ENCODE results near the gene EMD. TPM values are rescaled to one million over a fixed set of nuclear protein-coding genes. Genes with fewer than 3 reads are reported as not detected.
A peak's percentile ranks its signal among the peaks of the same experiment; 100 is the strongest.
"Not testable (repeated sequence)": the region's sequence is repeated elsewhere in the genome, so short reads cannot be mapped to it uniquely, and the experiment has no call there.

Gene EMD
- total and polyA plus RNA-seq, 2 of the 13 experiments (the other 11 are each of a cell fraction or from before 2014, with no cell fraction given): 14.5 to 14.9 TPM

GRCh38 chrX:154388094-154388493, 9.0 kb downstream of the EMD start:
- H3K4me1 ChIP-seq (ENCODE audit: insufficient read depth, low read length); in situ Hi-C loops (cut with HindIII; ENCODE audit: extremely low pct_ligation_motif_present, low pct_unique_long_range_greater_than_20kb); H3K27me3 ChIP-seq (ENCODE audit: control insufficient read depth in 1 of 2, insufficient read depth in 2 of 2, low read length in 2 of 2); H3K36me3 ChIP-seq (replicated peaks in 1 of 2; ENCODE audit: control insufficient read depth in 1 of 2, insufficient read depth in 2 of 2, low read length in 2 of 2); intact Hi-C loops (cut with micrococcal nuclease; ENCODE audit: unreplicated experiment); H2AFZ ChIP-seq (ENCODE audit: low read length); BruUV-seq (replicated peaks); H3K9me3 ChIP-seq (ENCODE audit: low read length); H3K27ac ChIP-seq (ENCODE audit: extremely low read length, insufficient read depth, low read length); H4K20me1 ChIP-seq (ENCODE audit: insufficient read depth, low read length); H3K9ac ChIP-seq (ENCODE audit: insufficient read depth, low read depth, low read length); CTCF ChIA-PET (ENCODE audit: low intra/inter-chr PET ratio, low total read pairs); H3K79me2 ChIP-seq (ENCODE audit: insufficient read depth, low read length); POLR2A ChIA-PET; DNase-seq (ENCODE audit: low spot score); H3K4me3 ChIP-seq (replicated peaks in 1 of 3; ENCODE audit: insufficient read depth in 1 of 3, low read depth in 2 of 3, low read length in 3 of 3); H3K4me2 ChIP-seq (ENCODE audit: low read depth, low read length): not testable (repeated sequence)
- no CpG with 5 or more reads among the region's 20 CpGs for WGBS (ENCODE audit: low lambda C conversion rate)
- FAIRE-seq (peak; percentile 36), ATAC-seq (peak; percentile 18)

DNA sequence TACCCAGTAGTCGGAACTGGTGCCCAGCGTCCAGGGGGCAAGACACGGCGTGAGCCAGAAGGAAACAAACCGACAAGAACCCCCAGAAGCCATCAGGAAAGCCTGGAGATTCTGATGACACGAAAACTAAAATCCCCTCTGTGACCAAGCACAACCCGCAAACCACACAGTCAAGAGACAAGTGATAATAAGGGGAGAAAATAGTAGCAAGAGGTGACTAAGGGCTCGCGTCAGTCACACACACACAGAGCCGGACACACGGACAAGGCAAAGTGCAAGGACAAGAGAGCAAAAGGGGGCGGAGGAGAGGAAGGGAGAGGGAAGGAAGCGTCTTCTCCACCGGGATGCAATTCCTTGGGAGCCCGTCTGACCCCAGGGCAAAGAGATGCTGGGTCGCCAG, 9.6 kb downstream of the EMD start:
- H3K9me3 ChIP-seq (ENCODE audit: low read length); DNase-seq (ENCODE audit: low spot score); intact Hi-C loops (cut with micrococcal nuclease; ENCODE audit: unreplicated experiment); ATAC-seq; in situ Hi-C loops (cut with HindIII; ENCODE audit: extremely low pct_ligation_motif_present, low pct_unique_long_range_greater_than_20kb); H3K9ac ChIP-seq (ENCODE audit: insufficient read depth, low read depth, low read length); H3K27ac ChIP-seq (ENCODE audit: extremely low read length, insufficient read depth, low read length); BruUV-seq (replicated peaks); H3K4me3 ChIP-seq (replicated peaks in 1 of 3; ENCODE audit: insufficient read depth in 1 of 3, low read depth in 2 of 3, low read length in 3 of 3); CTCF ChIA-PET (ENCODE audit: low intra/inter-chr PET ratio, low total read pairs); H3K36me3 ChIP-seq (replicated peaks in 1 of 2; ENCODE audit: control insufficient read depth in 1 of 2, insufficient read depth in 2 of 2, low read length in 2 of 2); FAIRE-seq; H3K79me2 ChIP-seq (ENCODE audit: insufficient read depth, low read length); POLR2A ChIA-PET; H2AFZ ChIP-seq (ENCODE audit: low read length); H3K4me1 ChIP-seq (ENCODE audit: insufficient read depth, low read length); H4K20me1 ChIP-seq (ENCODE audit: insufficient read depth, low read length); H3K4me2 ChIP-seq (ENCODE audit: low read depth, low read length); H3K27me3 ChIP-seq (ENCODE audit: control insufficient read depth in 1 of 2, insufficient read depth in 2 of 2, low read length in 2 of 2): not testable (repeated sequence)
- no CpG with 5 or more reads among the region's 16 CpGs for WGBS (ENCODE audit: low lambda C conversion rate)

DNA sequence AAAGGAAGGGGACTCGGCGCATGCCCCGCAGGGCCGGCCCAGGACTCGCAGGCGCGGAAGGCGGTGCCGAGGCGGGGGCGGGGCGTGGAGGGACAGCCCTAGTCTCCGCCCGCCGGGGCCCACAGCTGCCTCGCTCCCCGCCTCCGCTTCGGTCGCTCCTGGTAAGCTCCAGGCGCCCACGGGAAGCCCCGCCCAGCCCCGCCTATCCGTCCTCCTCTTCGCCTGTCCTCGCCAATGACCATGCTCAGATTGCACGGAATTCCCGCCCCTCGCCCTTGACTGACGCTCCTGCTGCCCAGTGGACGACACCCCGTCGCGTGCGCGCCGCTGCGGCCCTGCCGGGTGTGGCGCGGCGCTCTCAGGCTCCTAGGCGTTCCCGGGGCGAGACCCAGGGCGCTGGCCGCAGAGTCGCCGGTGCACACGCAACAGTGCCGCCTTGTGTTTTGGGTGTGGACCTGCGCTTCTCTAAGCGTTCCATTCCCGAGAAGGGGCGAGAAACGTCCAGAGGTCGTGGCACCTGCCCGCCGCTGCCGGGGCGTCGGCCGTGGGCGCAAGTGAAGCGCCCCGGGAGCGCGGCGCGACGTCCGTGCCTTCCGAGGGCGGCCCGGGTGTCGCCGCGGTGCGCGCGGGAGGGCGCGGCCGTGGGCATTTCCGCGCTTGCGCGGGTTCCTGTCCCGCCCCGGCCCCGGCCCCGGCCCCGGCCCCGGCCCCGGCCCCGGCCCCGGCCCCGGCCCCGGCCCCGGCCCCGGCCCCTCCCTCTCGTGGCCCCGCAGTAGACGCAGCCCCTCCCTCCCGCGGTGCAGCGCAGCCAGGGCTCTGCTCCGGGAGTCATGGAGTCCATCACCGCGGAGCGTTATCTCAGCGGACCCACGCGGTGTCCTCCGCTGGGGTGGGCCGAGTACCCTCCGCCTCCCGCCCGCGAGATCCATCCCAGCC, 11.0 kb downstream of the EMD start:
- WGBS (ENCODE audit: low lambda C conversion rate): no CpG with 5 or more reads among the region's 121 CpGs

More for the DNA sequence above, 11.0 kb downstream of the EMD start:
- BruUV-seq (replicated peaks); H3K9ac ChIP-seq (ENCODE audit: insufficient read depth, low read depth, low read length); H2AFZ ChIP-seq (ENCODE audit: low read length); H3K36me3 ChIP-seq (replicated peaks in 1 of 2; ENCODE audit: control insufficient read depth in 1 of 2, insufficient read depth in 2 of 2, low read length in 2 of 2); H3K27me3 ChIP-seq (ENCODE audit: control insufficient read depth in 1 of 2, insufficient read depth in 2 of 2, low read length in 2 of 2); H3K79me2 ChIP-seq (ENCODE audit: insufficient read depth, low read length); H3K4me3 ChIP-seq (replicated peaks in 1 of 3; ENCODE audit: insufficient read depth in 1 of 3, low read depth in 2 of 3, low read length in 3 of 3); CTCF ChIA-PET (ENCODE audit: low intra/inter-chr PET ratio, low total read pairs); H3K27ac ChIP-seq (ENCODE audit: extremely low read length, insufficient read depth, low read length); H3K4me1 ChIP-seq (ENCODE audit: insufficient read depth, low read length); in situ Hi-C loops (cut with HindIII; ENCODE audit: extremely low pct_ligation_motif_present, low pct_unique_long_range_greater_than_20kb); POLR2A ChIA-PET; H3K4me2 ChIP-seq (ENCODE audit: low read depth, low read length); H3K9me3 ChIP-seq (ENCODE audit: low read length); DNase-seq (ENCODE audit: low spot score); intact Hi-C loops (cut with micrococcal nuclease; ENCODE audit: unreplicated experiment); H4K20me1 ChIP-seq (ENCODE audit: insufficient read depth, low read length): not testable (repeated sequence)
- FAIRE-seq: peak; percentile 95
- ATAC-seq: peak; percentile 67
